CD4-positive, alpha-beta T cell (primary cell): ENCODE measurements around the gene BRD7. TPM values are rescaled to one million over a fixed set of nuclear protein-coding genes. Genes with fewer than 3 reads are reported as not detected.

ENCODE experiments used
- ATAC-seq: fragments of 200-7000 bp; cut with Tn5 transposase; one replicate; pipeline ENCODE4 v1.10.0; 2022; ENCODE audit warnings: mild to moderate bottlenecking; ENCODE audit not compliant: poor library complexity
- CTCF ChIA-PET: fragments of 350-600 bp; sonication (Branson Sonifier 250); formaldehyde crosslinking; loops from one replicate; lab custom pipeline; 2021; ENCODE audit warnings: antibody characterized with exemption, inconsistent platforms; lab: Charles Lee
- POLR2A ChIA-PET: fragments of 350-600 bp; sonication (Branson Sonifier 250); formaldehyde crosslinking; loops from one replicate; lab custom pipeline; 2021; ENCODE audit warnings: antibody characterized with exemption, inconsistent platforms; lab: Charles Lee
- DNase-seq, 14 experiments: peaks; one replicate each; pipeline ENCODE4 v3.0.0-alpha.2; 2013 to 2020; ENCODE audit warnings: mixed read lengths in 2 of 14
- H3K27ac ChIP-seq, 2 donors: one replicate each; pipeline versions ENCODE4 v1.5.1 to v1.7.0; 2013; ENCODE audit warnings: low read length in 2 of 2, low read depth in 1 of 2, mild to moderate bottlenecking in 1 of 2
- H3K27me3 ChIP-seq, 2 experiments: 1 replicate in 1 of 2; 2 replicates in 1 of 2; pipeline versions ENCODE4 v1.6.1 to v1.7.0; 2013; ENCODE audit warnings: low read length in 2 of 2, control low read depth in 1 of 2, mild to moderate bottlenecking in 1 of 2, moderate library complexity in 1 of 2; ENCODE audit not compliant: insufficient read depth in 2 of 2, control insufficient read depth in 1 of 2
- H3K36me3 ChIP-seq: one replicate; pipeline ENCODE4 v1.6.1; 2013; ENCODE audit warnings: low read length, control low read depth; ENCODE audit not compliant: insufficient read depth
- H3K4me1 ChIP-seq: one replicate; pipeline ENCODE4 v1.6.1; 2013; ENCODE audit warnings: low read length, control low read depth; ENCODE audit not compliant: insufficient read depth
- H3K4me3 ChIP-seq: one replicate; pipeline ENCODE4 v1.5.1; 2013; ENCODE audit warnings: mild to moderate bottlenecking, low read length, moderate library complexity
- H3K9me3 ChIP-seq, 2 experiments: 1 replicate in 1 of 2; 2 replicates in 1 of 2; pipeline versions ENCODE4 v1.6.1 to v1.7.0; 2013; ENCODE audit warnings: low read length in 2 of 2, mild to moderate bottlenecking in 2 of 2, control low read depth in 1 of 2, moderate library complexity in 1 of 2; ENCODE audit not compliant: control insufficient read depth in 1 of 2, insufficient read depth in 1 of 2
- H3K27ac Mint-ChIP-seq: one replicate; pipeline ENCODE4 v1.8.0; 2020; ENCODE audit warnings: mixed read lengths
- H3K27me3 Mint-ChIP-seq: one replicate; pipeline ENCODE4 v1.8.0; 2021; ENCODE audit warnings: mixed read lengths
- H3K36me3 Mint-ChIP-seq: one replicate; pipeline ENCODE4 v1.8.0; 2021; ENCODE audit warnings: low read depth, mixed read lengths
- H3K4me1 Mint-ChIP-seq: one replicate; pipeline ENCODE4 v1.8.0; 2021; ENCODE audit warnings: low read depth, mixed read lengths
- H3K4me3 Mint-ChIP-seq: one replicate; pipeline ENCODE4 v1.8.0; 2020; ENCODE audit warnings: mild to moderate bottlenecking, mixed read lengths
- H3K9me3 Mint-ChIP-seq: one replicate; pipeline ENCODE4 v1.8.0; 2020; ENCODE audit warnings: mixed read lengths
- CTCF ChIP-seq: fragments of 200-600 bp; IDR thresholded peaks from one replicate; pipeline ENCODE4 v1.8.0; 2022; ENCODE audit warnings: antibody characterized with exemption, mild to moderate bottlenecking
- intact Hi-C, 2 experiments: fragments of 100-400 bp; cut with DNase I in 1 of 2; cut with micrococcal nuclease in 1 of 2; formaldehyde crosslinking; loops; one replicate each; pipeline versions ENCODE4 v1.15.1 to v1.9.0; 2023 to 2025; cut with DNase I, micrococcal nuclease
- total RNA-seq, 174 experiments: library from RNA in 2 of 174; stranded (reverse) in 2 of 174; gene quantifications; one replicate each; pipeline ENCODE4 v1.2.3 and lab custom pipeline; 2021 to 2026

Gene BRD7
- total RNA-seq, 2 experiments from 2014 or later = 95.4 to 103 TPM

- Histone ChIP-seq H3K9me3 (no peaks in the 10 kb centered on the region), H3K36me3 (no peaks in the 10 kb centered on the region), H3K4me3 (no peak overlapping the region), H3K27ac (no peak overlapping the region), H3K4me1 (peaks cover under 1% of the 10 kb centered on the region), H3K27me3 (no peaks in the 10 kb centered on the region)
- no peak for ATAC-seq
- Mint-ChIP-seq H3K27me3 (peaks cover 9% of the 10 kb centered on the region), H3K9me3 (no peaks in the 10 kb centered on the region), H3K4me3 (no peak overlapping the region), H3K4me1 (peaks cover 6% of the 10 kb centered on the region), H3K27ac (no peak overlapping the region), H3K36me3 (no peaks in the 10 kb centered on the region)
- CTCF ChIA-PET = no interaction called here
- intact Hi-C loops = no loop called here
- TF ChIP-seq CTCF = no peak
- POLR2A ChIA-PET = no interaction called here
- no peak for DNase-seq
Measured at GRCh38 chr16:50390371-50390771, 21.6 kb upstream of the BRD7 start.

- no peaks in the 10 kb centered on the region for H3K36me3 Mint-ChIP-seq
- POLR2A ChIA-PET = interaction anchor here (0.5 kb wide), 1 partner anchor 161 kb away, joined by 3 read pairs; no protein-coding TSS in a partner anchor
- CTCF ChIA-PET = interaction anchor here (0.9 kb wide), 1 partner anchor 275 kb away, joined by 3 read pairs; no protein-coding TSS in a partner anchor
Measured at GRCh38 chr16:50389900-50390299, 21.1 kb upstream of the BRD7 start.

GRCh38 chr16:50388496-50388895 lies 19.7 kb upstream of the BRD7 start:
- Histone ChIP-seq H3K9me3 (no peaks in the 10 kb centered on the region), H3K27ac (no peak overlapping the region), H3K4me1 (no peaks in the 10 kb centered on the region), H3K36me3 (no peaks in the 10 kb centered on the region), H3K27me3 (no peaks in the 10 kb centered on the region), H3K4me3 (no peak overlapping the region)
- H3K4me3 Mint-ChIP-seq = no peak overlapping the region
- DNase-seq (no peak), ATAC-seq (no peak)
- intact Hi-C loops = no loop called here
- ChIA-PET CTCF (no interaction called here), POLR2A (no interaction called here)
- H3K9me3 Mint-ChIP-seq = no peaks in the 10 kb centered on the region
- no peak for TF ChIP-seq CTCF
- no peak overlapping the region for H3K27ac Mint-ChIP-seq
- H3K36me3 Mint-ChIP-seq = no peaks in the 10 kb centered on the region
- peaks cover 9% of the 10 kb centered on the region for H3K27me3 Mint-ChIP-seq
- H3K4me1 Mint-ChIP-seq = no peaks in the 10 kb centered on the region

More at GRCh38 chr16:50389900-50390299, 21.1 kb upstream of the BRD7 start:
- H3K36me3 ChIP-seq = no peaks in the 10 kb centered on the region
- H3K27ac ChIP-seq = no peak overlapping the region
- Mint-ChIP-seq H3K27me3 (peaks cover 9% of the 10 kb centered on the region), H3K27ac (no peak overlapping the region), H3K4me1 (peaks cover 1% of the 10 kb centered on the region), H3K4me3 (no peak overlapping the region), H3K9me3 (no peaks in the 10 kb centered on the region)
- intact Hi-C loops = no loop called here
- ATAC-seq (no peak), DNase-seq (no peak)
- no peak for TF ChIP-seq CTCF
- no peaks in the 10 kb centered on the region for H3K9me3 ChIP-seq
- H3K4me1 ChIP-seq = no peaks in the 10 kb centered on the region
- no peak overlapping the region for H3K4me3 ChIP-seq
- no peaks in the 10 kb centered on the region for H3K27me3 ChIP-seq
